ENCODE measurements around the gene USP2.

Gene USP2

GRCh38 chr11:119404872-119405271 lies 23.4 kb upstream of the USP2 start:
- TF ChIP-seq MAX (IDR thresholded peaks at IDR 0.05; ENCODE audit: low read depth, low read length) (no peak), POLR2A (IDR thresholded peaks at IDR 0.05; ENCODE audit: extremely low read depth, insufficient read length) (no peak), CTCF (IDR thresholded peaks at IDR 0.05; ENCODE audit: low read depth, low read length) (no peak), MYC (IDR thresholded peaks at IDR 0.05; ENCODE audit: low read depth, low read length) (no peak)
- no peak for DNase-seq (ENCODE audit: low read depth)
- no peak overlapping the region for H3K4me3 ChIP-seq (ENCODE audit: low read depth, low read length)

GRCh38 chr11:119403021-119403420 lies 21.5 kb upstream of the USP2 start:
- no peak overlapping the region for H3K4me3 ChIP-seq (ENCODE audit: low read depth, low read length)
- TF ChIP-seq MAX (IDR thresholded peaks at IDR 0.05; ENCODE audit: low read depth, low read length) (no peak), MYC (IDR thresholded peaks at IDR 0.05; ENCODE audit: low read depth, low read length) (no peak), POLR2A (IDR thresholded peaks at IDR 0.05; ENCODE audit: extremely low read depth, insufficient read length) (no peak), CTCF (IDR thresholded peaks at IDR 0.05; ENCODE audit: low read depth, low read length) (no peak)
- no peak for DNase-seq (ENCODE audit: low read depth)

- DNase-seq (ENCODE audit: low read depth), result no peak
- TF ChIP-seq MYC (IDR thresholded peaks at IDR 0.05; ENCODE audit: low read depth, low read length) (no peak), CTCF (IDR thresholded peaks at IDR 0.05; ENCODE audit: low read depth, low read length) (no peak), POLR2A (IDR thresholded peaks at IDR 0.05; ENCODE audit: extremely low read depth, insufficient read length) (no peak), MAX (IDR thresholded peaks at IDR 0.05; ENCODE audit: low read depth, low read length) (no peak)
- no peak overlapping the region for H3K4me3 ChIP-seq (ENCODE audit: low read depth, low read length)
Measured at GRCh38 chr11:119402470-119402869, 21.0 kb upstream of the USP2 start.

- no peak overlapping the region for H3K4me3 ChIP-seq (ENCODE audit: low read depth, low read length)
- no peak for DNase-seq (ENCODE audit: low read depth)
- TF ChIP-seq CTCF (IDR thresholded peaks at IDR 0.05; ENCODE audit: low read depth, low read length) (no peak), MAX (IDR thresholded peaks at IDR 0.05; ENCODE audit: low read depth, low read length) (no peak), POLR2A (IDR thresholded peaks at IDR 0.05; ENCODE audit: extremely low read depth, insufficient read length) (no peak), MYC (IDR thresholded peaks at IDR 0.05; ENCODE audit: low read depth, low read length) (no peak)
Measured at GRCh38 chr11:119400860-119401259, 19.4 kb upstream of the USP2 start.

- DNase-seq (ENCODE audit: low read depth), result no peak
- H3K4me3 ChIP-seq (ENCODE audit: low read depth, low read length), result no peak overlapping the region
- TF ChIP-seq MYC (IDR thresholded peaks at IDR 0.05; ENCODE audit: low read depth, low read length), result no peak
Measured at GRCh38 chr11:119397740-119398139, 16.2 kb upstream of the USP2 start.

- no peak for TF ChIP-seq POLR2A (IDR thresholded peaks at IDR 0.05; ENCODE audit: extremely low read depth, insufficient read length)
- TF ChIP-seq CTCF (IDR thresholded peaks at IDR 0.05; ENCODE audit: low read depth, low read length), result no peak
- TF ChIP-seq MAX (IDR thresholded peaks at IDR 0.05; ENCODE audit: low read depth, low read length), result no peak
- TF ChIP-seq MYC (IDR thresholded peaks at IDR 0.05; ENCODE audit: low read depth, low read length), result no peak
- no peak overlapping the region for H3K4me3 ChIP-seq (ENCODE audit: low read depth, low read length)
- DNase-seq (ENCODE audit: low read depth), result no peak
Measured at GRCh38 chr11:119396835-119397234, 15.3 kb upstream of the USP2 start.

Data from NB4 (cell line).